Ishikawa (cell line): ENCODE measurements around the gene FAM168A.

Source experiments
- CEBPB ChIP-seq: IDR thresholded peaks from 2 replicates; pipeline ENCODE4 v1.6.1; 2012
- CREB1 ChIP-seq: IDR thresholded peaks from 2 replicates; pipeline ENCODE4 v1.6.1; 2012; ENCODE audit warnings: low read depth
- EGR1 ChIP-seq: IDR thresholded peaks from 2 replicates; pipeline ENCODE4 v1.6.1; 2012
- EP300 ChIP-seq: IDR thresholded peaks from 2 replicates; pipeline ENCODE4 v1.6.1; 2012; ENCODE audit warnings: borderline replicate concordance
- FOXM1 ChIP-seq: IDR thresholded peaks from 2 replicates; pipeline ENCODE4 v1.6.1; 2012; ENCODE audit warnings: low read depth, borderline replicate concordance
- NFIC ChIP-seq: IDR thresholded peaks from 2 replicates; pipeline ENCODE4 v1.6.1; 2012
- RAD21 ChIP-seq: IDR thresholded peaks from 2 replicates; pipeline ENCODE4 v1.6.1; 2012; ENCODE audit warnings: low read depth
- REST ChIP-seq: IDR thresholded peaks from 2 replicates; pipeline ENCODE4 v1.6.1; 2012; ENCODE audit warnings: low read depth, mild to moderate bottlenecking
- TAF1 ChIP-seq: IDR thresholded peaks from 2 replicates; pipeline ENCODE4 v1.6.1; 2012; ENCODE audit warnings: low read depth, mild to moderate bottlenecking
- TCF12 ChIP-seq: IDR thresholded peaks from 2 replicates; pipeline ENCODE4 v1.6.1; 2012; ENCODE audit warnings: low read depth
- TEAD4 ChIP-seq: IDR thresholded peaks from 2 replicates; pipeline ENCODE4 v1.6.1; 2012
- USF1 ChIP-seq: IDR thresholded peaks from 2 replicates; pipeline ENCODE4 v1.6.1; 2012
- YY1 ChIP-seq: IDR thresholded peaks from 2 replicates; pipeline ENCODE4 v1.6.1; 2012; ENCODE audit warnings: low read depth
- ZBTB7A ChIP-seq: IDR thresholded peaks from 2 replicates; pipeline ENCODE4 v1.6.1; 2012; ENCODE audit warnings: low read depth
- TF ChIP-seq, protein P1 (sequence below): IDR thresholded peaks from 2 replicates; pipeline ENCODE4 v1.6.1; 2012

FAM168A gene

DNA sequence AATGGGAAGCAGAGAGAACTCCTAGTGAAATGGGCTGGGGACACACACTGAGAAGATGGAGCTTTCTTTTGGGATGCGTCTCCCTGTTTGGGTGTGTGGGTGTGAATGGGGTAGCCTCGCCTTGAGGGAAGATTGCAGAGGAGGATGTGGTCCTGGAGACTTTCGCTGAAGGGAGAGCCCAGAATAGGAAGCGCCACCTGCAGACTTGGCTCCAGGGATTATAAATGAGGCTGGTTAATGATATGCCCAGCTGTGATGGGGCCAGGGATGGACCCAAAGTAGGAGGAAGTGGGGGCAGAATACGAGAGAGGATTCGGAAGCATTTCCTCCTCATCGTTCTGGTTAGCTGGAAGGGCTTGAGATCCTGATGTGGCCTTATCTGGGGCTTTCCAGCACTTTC, 208.0 kb downstream of the FAM168A start:
- TF ChIP-seq REST (no peak), RAD21 (no peak), TCF12 (no peak), EP300 (no peak), TEAD4 (no peak)

GRCh38 chr11:73389134-73389525, 208.8 kb downstream of the FAM168A start:
- TF ChIP-seq NFIC (no peak), CREB1 (no peak), TEAD4 (peak; percentile 50; the same call in 1 of the 2 replicates), TCF12 (no peak), CEBPB (no peak), FOXM1 (no peak), EGR1 (no peak), EP300 (peak; percentile 46; the same call in 1 of the 2 replicates), YY1 (no peak), RAD21 (no peak), ZBTB7A (no peak), USF1 (no peak), REST (no peak), TAF1 (no peak)
- TF ChIP-seq, protein P1, sequence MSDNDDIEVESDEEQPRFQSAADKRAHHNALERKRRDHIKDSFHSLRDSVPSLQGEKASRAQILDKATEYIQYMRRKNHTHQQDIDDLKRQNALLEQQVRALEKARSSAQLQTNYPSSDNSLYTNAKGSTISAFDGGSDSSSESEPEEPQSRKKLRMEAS: no peak; the same call in 1 of the 2 replicates

DNA sequence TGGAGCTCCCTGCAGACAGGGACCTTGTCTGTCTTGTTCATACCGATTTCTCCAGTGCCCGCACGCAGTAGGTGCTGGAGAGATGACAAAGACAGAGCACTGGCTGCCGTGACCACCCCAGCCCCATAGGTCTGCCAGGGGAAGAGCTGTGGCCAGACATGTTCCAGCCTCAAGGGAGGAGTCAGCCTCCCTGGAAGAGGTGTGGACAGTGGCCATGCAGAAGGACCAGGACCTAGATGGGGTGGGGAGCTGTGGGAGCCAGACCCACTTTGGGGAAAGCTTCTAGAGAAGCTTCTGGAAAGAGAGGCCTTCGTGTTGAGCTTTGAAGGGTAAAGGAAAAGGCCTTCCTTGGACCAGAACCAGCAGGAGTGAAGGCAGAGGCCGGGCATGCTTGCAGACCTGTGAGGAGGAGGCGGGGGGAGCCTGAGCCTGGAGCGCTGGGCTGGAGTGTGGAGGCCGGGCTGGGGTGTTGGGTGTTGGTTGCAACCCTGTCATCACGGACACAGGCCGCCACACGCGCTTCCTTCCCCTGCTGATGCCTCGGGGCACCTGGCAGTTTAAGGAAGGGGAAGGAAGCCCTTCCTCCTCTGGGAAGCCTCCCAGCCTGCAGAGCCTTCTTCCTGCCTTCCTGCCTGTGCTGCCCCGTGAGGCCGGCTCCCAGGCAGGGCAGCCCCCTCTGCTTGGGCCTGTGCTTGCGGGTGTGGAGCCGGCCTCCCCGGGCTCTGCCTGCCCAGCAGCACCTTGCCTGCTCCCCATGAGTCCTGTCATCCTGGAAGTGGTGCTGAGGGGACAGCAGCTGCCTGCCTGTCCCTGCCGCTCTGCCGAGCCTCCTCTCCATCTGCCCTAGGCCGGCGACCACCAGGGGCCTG, 209.4 kb downstream of the FAM168A start:
- peak; percentile 58 for TF ChIP-seq REST
- TF ChIP-seq, protein P1: peak; percentile 9; the same call in 1 of the 2 replicates
- TF ChIP-seq TCF12: no peak
- no peak for TF ChIP-seq TEAD4

GRCh38 chr11:73387594-73388264, 210.2 kb downstream of the FAM168A start:
- TF ChIP-seq, protein P1: peak; percentile 96
- TF ChIP-seq ZBTB7A: no peak; the same call in none of the 2 replicates
- TF ChIP-seq TAF1: peak; percentile 30; the same call in 1 of the 2 replicates
- peak; percentile 78 for TF ChIP-seq CEBPB
- TF ChIP-seq CREB1: no peak
- TF ChIP-seq FOXM1: 0 out of 2 replicates have a peak, but pooled peaks have one; percentile 15
- no peak for TF ChIP-seq REST
- peak; percentile 63; the same call in 1 of the 2 replicates for TF ChIP-seq EP300
- peak; percentile 58 for TF ChIP-seq NFIC
- no peak for TF ChIP-seq RAD21
- no peak for TF ChIP-seq EGR1
- no peak for TF ChIP-seq USF1
- TF ChIP-seq TCF12: peak; percentile 77
- no peak for TF ChIP-seq YY1
- peak; percentile 39 for TF ChIP-seq TEAD4
